Measurements from ENCODE around the gene ABCA13.

Gene ABCA13

GRCh38 chr7:48634116-48634632 is 462.9 kb downstream of the ABCA13 start:
- Histone ChIP-seq H3K27ac (ENCODE audit: low read depth, low read length) (no peak overlapping the region), H3K9me3 (ENCODE audit: control insufficient read depth in 1 of 2, low read length in 2 of 2) (no peaks in the 10 kb centered on the region), H3K4me3 (ENCODE audit: low read depth in 1 of 2, low read length in 2 of 2) (no peak overlapping the region), H3K36me3 (ENCODE audit: control insufficient read depth in 1 of 2, insufficient read depth in 2 of 2, low read length in 2 of 2) (no peaks in the 10 kb centered on the region), H3K27me3 (ENCODE audit: control insufficient read depth in 1 of 2, insufficient read depth in 2 of 2, low read length in 2 of 2) (no peaks in the 10 kb centered on the region), H3K9ac (ENCODE audit: low read depth in 1 of 2, low read length in 2 of 2) (no peak overlapping the region), H3K4me1 (ENCODE audit: control insufficient read depth in 1 of 2, insufficient read depth in 2 of 2, low read length in 2 of 2) (no peaks in the 10 kb centered on the region)

DNA sequence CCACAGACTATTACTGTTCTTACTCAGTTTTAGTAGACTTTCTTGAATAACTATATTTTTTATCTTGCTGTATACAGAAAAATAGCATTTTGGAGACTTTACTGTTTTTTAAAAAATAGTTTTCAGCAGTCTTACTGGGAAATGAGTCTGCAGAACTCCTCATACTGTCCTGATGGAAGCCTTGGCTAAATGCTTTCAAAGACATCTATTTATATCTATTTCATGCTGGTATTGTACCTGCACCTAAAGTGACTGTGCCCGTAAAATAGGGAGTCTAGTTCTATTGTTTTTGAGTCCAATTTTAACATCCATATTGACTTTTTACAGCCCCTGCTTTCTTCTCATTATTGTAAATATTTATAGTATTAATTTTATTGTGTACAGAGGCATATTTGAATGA is 464.5 kb downstream of the ABCA13 start:
- H3K27me3 ChIP-seq (ENCODE audit: control insufficient read depth in 1 of 2, insufficient read depth in 2 of 2, low read length in 2 of 2) = no peaks in the 10 kb centered on the region
- H3K27ac ChIP-seq (ENCODE audit: low read depth, low read length) = no peak overlapping the region
- H3K9ac ChIP-seq (ENCODE audit: low read depth in 1 of 2, low read length in 2 of 2) = no peak overlapping the region
- H3K4me3 ChIP-seq (ENCODE audit: low read depth in 1 of 2, low read length in 2 of 2) = no peak overlapping the region
- no peaks in the 10 kb centered on the region for H3K4me1 ChIP-seq (ENCODE audit: control insufficient read depth in 1 of 2, insufficient read depth in 2 of 2, low read length in 2 of 2)
- no peaks in the 10 kb centered on the region for H3K36me3 ChIP-seq (ENCODE audit: control insufficient read depth in 1 of 2, insufficient read depth in 2 of 2, low read length in 2 of 2)
- H3K9me3 ChIP-seq (ENCODE audit: control insufficient read depth in 1 of 2, low read length in 2 of 2) = no peaks in the 10 kb centered on the region

- Histone ChIP-seq H3K27me3 (ENCODE audit: control insufficient read depth in 1 of 2, insufficient read depth in 2 of 2, low read length in 2 of 2) (no peaks in the 10 kb centered on the region), H3K9me3 (ENCODE audit: control insufficient read depth in 1 of 2, low read length in 2 of 2) (no peaks in the 10 kb centered on the region), H3K4me3 (ENCODE audit: low read depth in 1 of 2, low read length in 2 of 2) (no peak overlapping the region), H3K27ac (ENCODE audit: low read depth, low read length) (no peak overlapping the region), H3K9ac (ENCODE audit: low read depth in 1 of 2, low read length in 2 of 2) (no peak overlapping the region), H3K36me3 (ENCODE audit: control insufficient read depth in 1 of 2, insufficient read depth in 2 of 2, low read length in 2 of 2) (no peaks in the 10 kb centered on the region), H3K4me1 (ENCODE audit: control insufficient read depth in 1 of 2, insufficient read depth in 2 of 2, low read length in 2 of 2) (no peaks in the 10 kb centered on the region)
Measured at GRCh38 chr7:48636391-48637015, 465.2 kb downstream of the ABCA13 start.

DNA sequence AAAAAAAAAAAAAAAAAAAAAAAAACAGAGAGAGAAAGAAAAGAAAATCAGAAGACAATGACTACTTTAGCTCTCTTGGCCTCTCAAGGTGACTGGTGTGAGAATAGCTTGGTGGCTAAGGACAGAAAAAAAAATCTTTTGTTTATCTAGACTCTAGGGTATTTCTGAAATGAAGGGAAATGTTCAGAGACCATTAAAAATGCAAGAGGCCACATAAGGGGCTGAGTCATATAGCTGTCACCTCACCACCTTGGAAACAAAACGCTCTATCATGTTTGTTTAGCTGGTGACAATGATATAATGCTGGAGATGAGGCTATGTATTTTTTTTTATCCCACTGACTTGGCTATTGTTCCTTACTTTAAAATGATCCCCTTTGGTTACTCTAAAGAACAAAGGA is 466.1 kb downstream of the ABCA13 start:
- H3K36me3 ChIP-seq (ENCODE audit: control insufficient read depth in 1 of 2, insufficient read depth in 2 of 2, low read length in 2 of 2) = no peaks in the 10 kb centered on the region
- no peaks in the 10 kb centered on the region for H3K27me3 ChIP-seq (ENCODE audit: control insufficient read depth in 1 of 2, insufficient read depth in 2 of 2, low read length in 2 of 2)
- no peaks in the 10 kb centered on the region for H3K9me3 ChIP-seq (ENCODE audit: control insufficient read depth in 1 of 2, low read length in 2 of 2)
- H3K4me1 ChIP-seq (ENCODE audit: control insufficient read depth in 1 of 2, insufficient read depth in 2 of 2, low read length in 2 of 2) = no peaks in the 10 kb centered on the region
- H3K9ac ChIP-seq (ENCODE audit: low read depth in 1 of 2, low read length in 2 of 2) = no peak overlapping the region
- H3K4me3 ChIP-seq (ENCODE audit: low read depth in 1 of 2, low read length in 2 of 2) = no peak overlapping the region
- no peak overlapping the region for H3K27ac ChIP-seq (ENCODE audit: low read depth, low read length)

- H3K9me3 ChIP-seq (ENCODE audit: control insufficient read depth in 1 of 2, low read length in 2 of 2) = no peaks in the 10 kb centered on the region
- no peak overlapping the region for H3K27ac ChIP-seq (ENCODE audit: low read depth, low read length)
- no peaks in the 10 kb centered on the region for H3K27me3 ChIP-seq (ENCODE audit: control insufficient read depth in 1 of 2, insufficient read depth in 2 of 2, low read length in 2 of 2)
- H3K4me3 ChIP-seq (ENCODE audit: low read depth in 1 of 2, low read length in 2 of 2) = no peak overlapping the region
- no peak overlapping the region for H3K9ac ChIP-seq (ENCODE audit: low read depth in 1 of 2, low read length in 2 of 2)
- no peaks in the 10 kb centered on the region for H3K4me1 ChIP-seq (ENCODE audit: control insufficient read depth in 1 of 2, insufficient read depth in 2 of 2, low read length in 2 of 2)
- no peaks in the 10 kb centered on the region for H3K36me3 ChIP-seq (ENCODE audit: control insufficient read depth in 1 of 2, insufficient read depth in 2 of 2, low read length in 2 of 2)
Measured at GRCh38 chr7:48638041-48638440, 466.8 kb downstream of the ABCA13 start.

DNA sequence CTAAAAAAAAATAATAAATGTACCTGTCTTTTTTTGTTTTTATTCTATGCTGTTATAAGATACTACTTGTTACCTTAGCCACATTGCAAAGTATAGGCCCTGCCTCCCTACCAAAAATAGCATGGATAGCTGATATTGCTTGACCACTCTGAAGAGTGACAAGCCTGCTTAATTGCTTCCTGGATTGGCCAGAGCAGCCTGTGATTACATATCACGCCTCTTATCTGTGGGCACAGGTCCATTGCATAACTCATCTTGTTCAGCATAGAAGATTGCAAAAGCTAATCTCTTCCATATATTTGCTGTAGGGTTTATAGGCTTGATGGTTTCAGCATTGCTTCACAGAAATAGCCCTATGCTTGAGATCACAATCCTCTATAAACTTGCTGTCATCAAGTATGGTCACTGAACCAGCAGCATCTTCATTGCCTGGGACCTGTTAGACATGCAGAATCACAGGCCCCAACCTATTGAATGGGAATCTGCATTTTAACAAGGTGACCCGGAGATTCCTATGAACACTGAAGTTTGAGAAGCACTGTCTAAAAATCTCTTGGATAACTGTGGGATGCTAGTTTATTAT is 472.3 kb downstream of the ABCA13 start:
- no peak overlapping the region for H3K27ac ChIP-seq (ENCODE audit: low read depth, low read length)
- H3K4me1 ChIP-seq (ENCODE audit: control insufficient read depth in 1 of 2, insufficient read depth in 2 of 2, low read length in 2 of 2) = no peaks in the 10 kb centered on the region
- no peak overlapping the region for H3K4me3 ChIP-seq (ENCODE audit: low read depth in 1 of 2, low read length in 2 of 2)
- H3K9me3 ChIP-seq (ENCODE audit: control insufficient read depth in 1 of 2, low read length in 2 of 2) = no peaks in the 10 kb centered on the region
- H3K36me3 ChIP-seq (ENCODE audit: control insufficient read depth in 1 of 2, insufficient read depth in 2 of 2, low read length in 2 of 2) = no peaks in the 10 kb centered on the region
- H3K9ac ChIP-seq (ENCODE audit: low read depth in 1 of 2, low read length in 2 of 2) = no peak overlapping the region
- no peaks in the 10 kb centered on the region for H3K27me3 ChIP-seq (ENCODE audit: control insufficient read depth in 1 of 2, insufficient read depth in 2 of 2, low read length in 2 of 2)

GRCh38 chr7:48658138-48658537 is 486.9 kb downstream of the ABCA13 start:
- Histone ChIP-seq H3K9me3 (ENCODE audit: control insufficient read depth in 1 of 2, low read length in 2 of 2) (no peaks in the 10 kb centered on the region), H3K27ac (ENCODE audit: low read depth, low read length) (no peak overlapping the region), H3K27me3 (ENCODE audit: control insufficient read depth in 1 of 2, insufficient read depth in 2 of 2, low read length in 2 of 2) (no peaks in the 10 kb centered on the region), H3K4me3 (ENCODE audit: low read depth in 1 of 2, low read length in 2 of 2) (no peak overlapping the region), H3K4me1 (ENCODE audit: control insufficient read depth in 1 of 2, insufficient read depth in 2 of 2, low read length in 2 of 2) (no peaks in the 10 kb centered on the region), H3K36me3 (ENCODE audit: control insufficient read depth in 1 of 2, insufficient read depth in 2 of 2, low read length in 2 of 2) (no peaks in the 10 kb centered on the region), H3K9ac (ENCODE audit: low read depth in 1 of 2, low read length in 2 of 2) (no peak overlapping the region)

- H3K27me3 ChIP-seq (ENCODE audit: control insufficient read depth in 1 of 2, insufficient read depth in 2 of 2, low read length in 2 of 2) = no peaks in the 10 kb centered on the region
- no peak overlapping the region for H3K27ac ChIP-seq (ENCODE audit: low read depth, low read length)
- H3K36me3 ChIP-seq (ENCODE audit: control insufficient read depth in 1 of 2, insufficient read depth in 2 of 2, low read length in 2 of 2) = no peaks in the 10 kb centered on the region
Measured at GRCh38 chr7:48660306-48660870, 489.1 kb downstream of the ABCA13 start.

GRCh38 chr7:48664241-48664640 is 493.0 kb downstream of the ABCA13 start:
- H3K4me3 ChIP-seq (ENCODE audit: low read depth in 1 of 2, low read length in 2 of 2) = no peak overlapping the region
- no peaks in the 10 kb centered on the region for H3K4me1 ChIP-seq (ENCODE audit: control insufficient read depth in 1 of 2, insufficient read depth in 2 of 2, low read length in 2 of 2)
- no peaks in the 10 kb centered on the region for H3K27me3 ChIP-seq (ENCODE audit: control insufficient read depth in 1 of 2, insufficient read depth in 2 of 2, low read length in 2 of 2)
- no peaks in the 10 kb centered on the region for H3K9me3 ChIP-seq (ENCODE audit: control insufficient read depth in 1 of 2, low read length in 2 of 2)
- H3K36me3 ChIP-seq (ENCODE audit: control insufficient read depth in 1 of 2, insufficient read depth in 2 of 2, low read length in 2 of 2) = no peaks in the 10 kb centered on the region
- no peak overlapping the region for H3K9ac ChIP-seq (ENCODE audit: low read depth in 1 of 2, low read length in 2 of 2)
- H3K27ac ChIP-seq (ENCODE audit: low read depth, low read length) = no peak overlapping the region

More at GRCh38 chr7:48660306-48660870, 489.1 kb downstream of the ABCA13 start:
- no peak overlapping the region for H3K4me3 ChIP-seq (ENCODE audit: low read depth in 1 of 2, low read length in 2 of 2)
- no peaks in the 10 kb centered on the region for H3K4me1 ChIP-seq (ENCODE audit: control insufficient read depth in 1 of 2, insufficient read depth in 2 of 2, low read length in 2 of 2)
- no peaks in the 10 kb centered on the region for H3K9me3 ChIP-seq (ENCODE audit: control insufficient read depth in 1 of 2, low read length in 2 of 2)
- no peak overlapping the region for H3K9ac ChIP-seq (ENCODE audit: low read depth in 1 of 2, low read length in 2 of 2)

- H3K9ac ChIP-seq (ENCODE audit: low read depth in 1 of 2, low read length in 2 of 2) = no peak overlapping the region
- no peaks in the 10 kb centered on the region for H3K36me3 ChIP-seq (ENCODE audit: control insufficient read depth in 1 of 2, insufficient read depth in 2 of 2, low read length in 2 of 2)
- H3K27me3 ChIP-seq (ENCODE audit: control insufficient read depth in 1 of 2, insufficient read depth in 2 of 2, low read length in 2 of 2) = no peaks in the 10 kb centered on the region
- H3K4me3 ChIP-seq (ENCODE audit: low read depth in 1 of 2, low read length in 2 of 2) = no peak overlapping the region
- no peak overlapping the region for H3K27ac ChIP-seq (ENCODE audit: low read depth, low read length)
- no peaks in the 10 kb centered on the region for H3K4me1 ChIP-seq (ENCODE audit: control insufficient read depth in 1 of 2, insufficient read depth in 2 of 2, low read length in 2 of 2)
- no peaks in the 10 kb centered on the region for H3K9me3 ChIP-seq (ENCODE audit: control insufficient read depth in 1 of 2, low read length in 2 of 2)
Measured at GRCh38 chr7:48665353-48666135, 494.3 kb downstream of the ABCA13 start.

Data from duodenal mucosa (tissue), 2 donors.